IPS-20b (cell line): ENCODE results near the gene DCC.
A peak's percentile ranks its signal among the peaks of the same experiment; 100 is the strongest.

Experiments
- H3K27ac ChIP-seq: one replicate; pipeline ENCODE4 v1.5.1; 2013; ENCODE audit warnings: low read length
- H3K27me3 ChIP-seq: 2 replicates; pipeline ENCODE4 v1.6.1; 2013; ENCODE audit warnings: mild to moderate bottlenecking, low read length, inconsistent platforms; ENCODE audit not compliant: insufficient read depth
- H3K36me3 ChIP-seq: 2 replicates; pipeline ENCODE4 v1.6.1; 2013; ENCODE audit warnings: low read depth, mild to moderate bottlenecking, inconsistent platforms, low read length, moderate library complexity; ENCODE audit not compliant: insufficient read depth
- H3K4me1 ChIP-seq: 2 replicates; pipeline ENCODE4 v1.6.1; 2013; ENCODE audit warnings: mild to moderate bottlenecking, control low read depth, inconsistent platforms, low read length, moderate library complexity; ENCODE audit not compliant: insufficient read depth
- H3K4me3 ChIP-seq: 2 replicates; pipeline ENCODE4 v1.5.1; 2013; ENCODE audit warnings: mild to moderate bottlenecking, low read length, inconsistent platforms
- H3K9ac ChIP-seq: 2 replicates; pipeline ENCODE4 v1.6.1; 2013; ENCODE audit warnings: low read depth, mild to moderate bottlenecking, inconsistent platforms, low read length, moderate library complexity
- H3K9me3 ChIP-seq: 2 replicates; pipeline ENCODE4 v1.6.1; 2013; ENCODE audit warnings: mild to moderate bottlenecking, low read depth, low read length, inconsistent platforms; ENCODE audit not compliant: insufficient read depth

Gene DCC

GRCh38 chr18:53153800-53154199 is 813.8 kb downstream of the DCC start:
- Histone ChIP-seq H3K27me3 (no peaks in the 10 kb centered on the region), H3K36me3 (no peaks in the 10 kb centered on the region), H3K9ac (no peak overlapping the region), H3K9me3 (no peaks in the 10 kb centered on the region), H3K4me3 (no peak overlapping the region), H3K27ac (no peak overlapping the region), H3K4me1 (no peaks in the 10 kb centered on the region)

- Histone ChIP-seq H3K4me1 (no peaks in the 10 kb centered on the region), H3K9me3 (no peaks in the 10 kb centered on the region), H3K4me3 (no peak overlapping the region), H3K36me3 (no peaks in the 10 kb centered on the region), H3K27ac (no peak overlapping the region), H3K27me3 (no peaks in the 10 kb centered on the region), H3K9ac (no peak overlapping the region)
Measured at GRCh38 chr18:53165770-53166169, 825.8 kb downstream of the DCC start.

GRCh38 chr18:53169346-53169745 is 829.3 kb downstream of the DCC start:
- Histone ChIP-seq H3K4me3 (no peak overlapping the region), H3K36me3 (no peaks in the 10 kb centered on the region), H3K9ac (no peak overlapping the region), H3K27ac (no peak overlapping the region), H3K4me1 (no peaks in the 10 kb centered on the region), H3K27me3 (no peaks in the 10 kb centered on the region), H3K9me3 (no peaks in the 10 kb centered on the region)

GRCh38 chr18:53191634-53192033 is 851.6 kb downstream of the DCC start:
- no peaks in the 10 kb centered on the region for H3K27me3 ChIP-seq
- no peak overlapping the region for H3K27ac ChIP-seq
- H3K4me1 ChIP-seq, result peaks cover 3% of the 10 kb centered on the region; the same call in 1 of the 2 replicates
- H3K36me3 ChIP-seq, result no peaks in the 10 kb centered on the region
- H3K9ac ChIP-seq, result no peak overlapping the region
- no peaks in the 10 kb centered on the region for H3K9me3 ChIP-seq
- no peak overlapping the region for H3K4me3 ChIP-seq

GRCh38 chr18:53193870-53194269 is 853.9 kb downstream of the DCC start:
- H3K36me3 ChIP-seq, result no peaks in the 10 kb centered on the region
- no peak overlapping the region for H3K9ac ChIP-seq
- no peak overlapping the region for H3K4me3 ChIP-seq
- H3K27me3 ChIP-seq, result no peaks in the 10 kb centered on the region
- H3K9me3 ChIP-seq, result no peaks in the 10 kb centered on the region
- peaks cover 3% of the 10 kb centered on the region; the same call in 1 of the 2 replicates for H3K4me1 ChIP-seq
- H3K27ac ChIP-seq, result no peak overlapping the region

- H3K4me1 ChIP-seq, result no peaks in the 10 kb centered on the region
- no peak overlapping the region for H3K27ac ChIP-seq
- H3K4me3 ChIP-seq, result no peak overlapping the region
Measured at GRCh38 chr18:53219853-53220252, 879.9 kb downstream of the DCC start.

GRCh38 chr18:53224128-53224778 is 884.3 kb downstream of the DCC start:
- Histone ChIP-seq H3K9ac (no peak overlapping the region), H3K27me3 (no peaks in the 10 kb centered on the region), H3K9me3 (peaks cover 4% of the 10 kb centered on the region; the same call in 1 of the 2 replicates), H3K36me3 (no peaks in the 10 kb centered on the region), H3K4me1 (no peaks in the 10 kb centered on the region), H3K4me3 (no peak overlapping the region), H3K27ac (no peak overlapping the region)

More at GRCh38 chr18:53219853-53220252, 879.9 kb downstream of the DCC start:
- Histone ChIP-seq H3K9me3 (no peaks in the 10 kb centered on the region), H3K9ac (no peak overlapping the region), H3K27me3 (no peaks in the 10 kb centered on the region), H3K36me3 (no peaks in the 10 kb centered on the region)

- Histone ChIP-seq H3K9ac (no peak overlapping the region), H3K36me3 (no peaks in the 10 kb centered on the region), H3K27ac (no peak overlapping the region), H3K4me1 (no peaks in the 10 kb centered on the region), H3K27me3 (no peaks in the 10 kb centered on the region), H3K9me3 (peaks cover 4% of the 10 kb centered on the region; the same call in 1 of the 2 replicates), H3K4me3 (no peak overlapping the region)
Measured at GRCh38 chr18:53225567-53226325, 885.7 kb downstream of the DCC start.

- Histone ChIP-seq H3K9me3 (no peaks in the 10 kb centered on the region), H3K27ac (no peak overlapping the region), H3K36me3 (no peaks in the 10 kb centered on the region), H3K9ac (no peak overlapping the region), H3K4me3 (no peak overlapping the region), H3K27me3 (no peaks in the 10 kb centered on the region), H3K4me1 (no peaks in the 10 kb centered on the region)
Measured at GRCh38 chr18:53234610-53235009, 894.6 kb downstream of the DCC start.

GRCh38 chr18:53241161-53241560 is 901.2 kb downstream of the DCC start:
- H3K4me1 ChIP-seq, result no peaks in the 10 kb centered on the region
- H3K9ac ChIP-seq, result no peak overlapping the region
- no peaks in the 10 kb centered on the region for H3K9me3 ChIP-seq
- no peak overlapping the region for H3K4me3 ChIP-seq
- no peaks in the 10 kb centered on the region for H3K36me3 ChIP-seq
- H3K27ac ChIP-seq, result no peak overlapping the region
- H3K27me3 ChIP-seq, result no peaks in the 10 kb centered on the region

GRCh38 chr18:53253789-53254188 is 913.8 kb downstream of the DCC start:
- H3K4me3 ChIP-seq, result peak overlapping the region; percentile 40; the same call in 1 of the 2 replicates
- H3K27ac ChIP-seq, result peak overlapping the region; percentile 25

GRCh38 chr18:53254265-53254664 is 914.3 kb downstream of the DCC start:
- peak overlapping the region; percentile 25 for H3K27ac ChIP-seq

More at GRCh38 chr18:53253789-53254188, 913.8 kb downstream of the DCC start:
- Histone ChIP-seq H3K27me3 (no peaks in the 10 kb centered on the region), H3K9me3 (no peaks in the 10 kb centered on the region), H3K4me1 (peaks cover 12% of the 10 kb centered on the region; the same call in 1 of the 2 replicates), H3K36me3 (no peaks in the 10 kb centered on the region), H3K9ac (peak overlapping the region; percentile 7; the same call in 1 of the 2 replicates)

More at GRCh38 chr18:53254265-53254664, 914.3 kb downstream of the DCC start:
- no peaks in the 10 kb centered on the region for H3K9me3 ChIP-seq
- peaks cover 12% of the 10 kb centered on the region; the same call in 1 of the 2 replicates for H3K4me1 ChIP-seq
- no peaks in the 10 kb centered on the region for H3K27me3 ChIP-seq
- peak overlapping the region; percentile 40; the same call in 1 of the 2 replicates for H3K4me3 ChIP-seq
- no peaks in the 10 kb centered on the region for H3K36me3 ChIP-seq
- peak overlapping the region; percentile 7; the same call in 1 of the 2 replicates for H3K9ac ChIP-seq
